ACC112 (cell line): Measurements from ENCODE around the gene ALAD.
A peak's percentile ranks its signal among the peaks of the same experiment; 100 is the strongest.

ENCODE experiments used
- H2AFZ ChIP-seq: fragments of 200-600 bp; sonication (generic); one replicate; pipeline ENCODE4 v1.6.0; 2017; ENCODE audit warnings: antibody characterized with exemption, low read length; ENCODE audit not compliant: unreplicated experiment
- H3K27ac ChIP-seq: fragments of 200-600 bp; sonication (generic); 2 replicates; pipeline ENCODE4 v1.5.1; 2014; ENCODE audit warnings: low read depth, mild to moderate bottlenecking, antibody characterized with exemption, low read length, moderate library complexity
- H3K27me3 ChIP-seq: fragments of 200-600 bp; sonication (generic); 2 replicates; pipeline ENCODE4 v1.6.1; 2014; ENCODE audit warnings: mild to moderate bottlenecking, antibody characterized with exemption, low read length, moderate library complexity, mixed read lengths; ENCODE audit not compliant: insufficient read depth
- H3K36me3 ChIP-seq: fragments of 200-600 bp; sonication (generic); 2 replicates; pipeline ENCODE4 v1.6.1; 2016; ENCODE audit warnings: mild to moderate bottlenecking, antibody characterized with exemption, low read length, moderate library complexity, mixed read lengths; ENCODE audit not compliant: insufficient read depth
- H3K4me1 ChIP-seq: fragments of 200-600 bp; sonication (generic); one replicate; pipeline ENCODE4 v1.6.1; 2016; ENCODE audit warnings: low read length, mixed read lengths; ENCODE audit not compliant: insufficient read depth, unreplicated experiment, control insufficient read depth
- H3K4me3 ChIP-seq: fragments of 200-600 bp; sonication (generic); 2 replicates; pipeline ENCODE4 v1.5.1; 2014; ENCODE audit warnings: mild to moderate bottlenecking, low read depth, low read length
- H3K79me2 ChIP-seq: fragments of 200-600 bp; sonication (generic); one replicate; pipeline ENCODE4 v1.6.0; 2016; ENCODE audit warnings: low read length; ENCODE audit not compliant: control insufficient read depth, unreplicated experiment, insufficient read depth

The ALAD gene

DNA sequence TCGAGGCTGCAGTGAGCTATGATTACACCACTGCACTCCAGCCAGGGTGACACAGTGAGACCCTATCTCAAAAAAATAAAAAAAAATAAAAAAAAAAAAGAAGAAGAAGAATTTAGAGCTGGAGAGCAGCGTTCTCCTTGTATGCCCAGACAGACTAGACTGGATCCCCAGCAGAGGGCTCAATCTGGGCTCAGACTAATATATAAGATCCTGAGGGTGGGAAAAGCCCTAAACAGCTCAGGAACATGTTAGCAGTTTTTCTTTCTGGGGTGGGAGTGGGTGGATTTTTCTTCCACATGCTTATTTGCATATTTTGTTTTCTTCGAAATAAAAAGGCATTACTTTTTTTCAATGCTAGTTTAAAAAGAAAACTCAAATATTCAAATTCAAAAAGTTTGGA, 52.6 kb downstream of the ALAD start:
- no peak overlapping the region for H2AFZ ChIP-seq
- H3K27ac ChIP-seq: no peak overlapping the region

GRCh38 chr9:113345671-113346070, 55.4 kb downstream of the ALAD start:
- H3K79me2 ChIP-seq: no peaks in the 10 kb centered on the region
- H2AFZ ChIP-seq: no peak overlapping the region
- no peak overlapping the region for H3K4me3 ChIP-seq
- H3K27ac ChIP-seq: no peak overlapping the region
- no peaks in the 10 kb centered on the region for H3K36me3 ChIP-seq
- peaks cover 22% of the 10 kb centered on the region for H3K27me3 ChIP-seq
- no peaks in the 10 kb centered on the region for H3K4me1 ChIP-seq

More for the DNA sequence above, 52.6 kb downstream of the ALAD start:
- no peaks in the 10 kb centered on the region for H3K79me2 ChIP-seq
- no peak overlapping the region for H3K4me3 ChIP-seq
- no peaks in the 10 kb centered on the region for H3K4me1 ChIP-seq
- H3K36me3 ChIP-seq: no peaks in the 10 kb centered on the region
- H3K27me3 ChIP-seq: peaks cover 45% of the 10 kb centered on the region

DNA sequence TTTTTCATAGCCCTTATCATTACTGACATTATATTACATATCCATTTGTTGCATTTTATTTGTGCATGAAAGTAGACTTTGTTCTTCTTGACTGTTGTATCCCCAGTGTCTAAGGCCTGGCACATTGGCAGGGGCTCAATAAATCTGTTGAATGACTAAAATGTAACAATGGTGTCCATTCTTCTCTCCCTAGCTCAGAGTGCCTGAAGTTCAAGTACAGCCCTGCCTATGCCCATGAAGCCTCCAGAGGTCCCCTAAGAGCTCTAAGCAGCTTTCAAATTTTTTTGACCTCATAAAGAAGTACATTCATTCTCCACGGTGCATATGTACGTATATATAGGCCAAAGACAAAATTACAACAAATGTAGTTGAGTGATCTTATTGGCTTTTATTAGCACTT, 55.9 kb downstream of the ALAD start:
- Histone ChIP-seq H3K79me2 (no peaks in the 10 kb centered on the region), H3K27me3 (peaks cover 17% of the 10 kb centered on the region), H2AFZ (no peak overlapping the region), H3K4me3 (no peak overlapping the region), H3K27ac (no peak overlapping the region), H3K4me1 (no peaks in the 10 kb centered on the region), H3K36me3 (no peaks in the 10 kb centered on the region)

GRCh38 chr9:113343732-113344231, 57.3 kb downstream of the ALAD start:
- no peak overlapping the region for H3K27ac ChIP-seq
- H3K4me1 ChIP-seq: peaks cover 4% of the 10 kb centered on the region
- H3K4me3 ChIP-seq: no peak overlapping the region
- H2AFZ ChIP-seq: no peak overlapping the region
- no peaks in the 10 kb centered on the region for H3K36me3 ChIP-seq
- H3K27me3 ChIP-seq: peaks cover 4% of the 10 kb centered on the region
- no peaks in the 10 kb centered on the region for H3K79me2 ChIP-seq

GRCh38 chr9:113341712-113342410, 59.2 kb downstream of the ALAD start:
- H3K79me2 ChIP-seq: no peaks in the 10 kb centered on the region
- peaks cover 4% of the 10 kb centered on the region for H3K4me1 ChIP-seq
- no peak overlapping the region for H3K4me3 ChIP-seq
- no peak overlapping the region for H2AFZ ChIP-seq
- H3K36me3 ChIP-seq: no peaks in the 10 kb centered on the region
- no peak overlapping the region for H3K27ac ChIP-seq
- H3K27me3 ChIP-seq: no peaks in the 10 kb centered on the region

GRCh38 chr9:113340011-113340699, 60.9 kb downstream of the ALAD start, which contains the start of gene WDR31:
Gene WDR31, minus strand, starts transcription at chr9:113340275. Its CDS starts 8,253 bp downstream, at chr9:113332022.
- peak within 1 kb of the TSS; percentile 15 for H3K27ac ChIP-seq

DNA sequence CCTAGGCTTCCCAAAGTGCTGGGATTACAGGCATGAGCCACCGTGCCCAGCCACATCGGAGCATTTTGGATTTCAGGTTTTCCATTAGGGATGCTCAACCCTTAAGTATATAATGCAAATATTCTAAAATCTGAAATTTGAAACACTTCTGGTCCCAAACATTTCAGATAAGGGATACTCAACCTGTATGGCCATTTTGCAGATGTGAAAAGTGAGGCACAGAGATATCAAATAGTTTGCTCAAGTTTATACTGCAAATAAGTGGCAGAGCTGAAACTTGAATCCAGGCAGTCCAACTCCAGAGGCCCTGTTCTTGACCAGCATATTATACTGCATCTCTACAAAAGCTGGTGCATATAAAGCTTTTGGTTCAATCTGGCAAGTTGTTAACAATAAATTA, 63.4 kb downstream of the ALAD start:
- no peak overlapping the region for H3K4me3 ChIP-seq
- no peak overlapping the region for H2AFZ ChIP-seq
- H3K79me2 ChIP-seq: no peaks in the 10 kb centered on the region
- peaks cover 4% of the 10 kb centered on the region for H3K4me1 ChIP-seq
- no peaks in the 10 kb centered on the region for H3K27me3 ChIP-seq
- no peak overlapping the region for H3K27ac ChIP-seq
- H3K36me3 ChIP-seq: no peaks in the 10 kb centered on the region

More at GRCh38 chr9:113340011-113340699, 60.9 kb downstream of the ALAD start, which contains the start of gene WDR31:
- Histone ChIP-seq H3K4me1 (peaks cover 4% of the 10 kb centered on the region), H3K4me3 (peak within 1 kb of the TSS; percentile 86), H3K79me2 (no peaks in the 10 kb centered on the region), H3K36me3 (no peaks in the 10 kb centered on the region), H3K27me3 (no peaks in the 10 kb centered on the region), H2AFZ (peak within 1 kb of the TSS; percentile 96)
